ENCODE data around the gene CA5A. TPM values are rescaled to one million over a fixed set of nuclear protein-coding genes. Genes with fewer than 3 reads are reported as not detected.
"Not testable (repeated sequence)": the region's sequence is repeated elsewhere in the genome, so short reads cannot be mapped to it uniquely, and the experiment has no call there.

Gene CA5A
- total RNA-seq, 1 experiment from 2014 or later, result not detected

DNA sequence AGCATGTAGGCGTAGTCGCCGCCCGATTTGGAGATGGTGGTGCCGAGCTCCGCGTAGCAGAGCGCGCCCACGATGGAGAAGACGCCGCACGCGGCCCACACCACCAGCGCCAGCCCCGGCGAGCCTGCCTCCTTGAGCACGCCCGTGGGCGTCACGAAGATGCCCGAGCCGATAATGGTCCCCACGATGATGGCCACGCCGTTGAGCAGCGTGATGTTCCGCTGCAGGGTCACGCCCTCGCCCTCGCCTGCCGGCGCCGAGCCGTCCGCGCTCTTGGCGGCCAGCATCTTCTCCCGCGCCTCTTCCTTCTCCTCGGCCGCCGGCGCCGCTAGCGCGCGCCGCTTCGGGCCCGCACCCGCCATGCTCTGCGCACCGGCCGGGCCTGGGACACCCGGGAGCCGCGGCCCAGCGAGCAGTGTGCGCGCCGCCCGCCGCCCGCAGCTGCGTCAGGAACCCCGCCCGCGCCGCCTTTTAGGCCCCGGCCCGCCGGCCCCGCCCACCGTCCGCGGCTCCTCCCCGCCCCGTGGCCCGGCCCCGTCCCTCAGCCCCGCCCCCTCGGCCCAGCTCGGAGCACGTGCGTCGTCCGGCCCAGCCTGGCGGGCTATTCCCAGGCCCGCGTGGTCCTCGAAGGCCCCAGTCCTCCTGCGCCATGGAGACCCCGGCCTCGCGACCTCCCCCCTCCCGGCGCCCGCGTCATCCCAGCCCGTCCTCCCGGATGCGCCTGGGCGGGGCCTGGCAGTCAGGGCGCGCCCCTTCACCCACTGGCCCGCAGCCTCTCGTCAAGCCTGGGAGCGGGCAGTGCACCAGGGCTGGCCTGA, 67.1 kb downstream of the CA5A start, which contains the start of gene SLC7A5:
TSS of gene SLC7A5 (minus strand) at position 447 of the 818 bp plus-strand sequence. CDS start at position 362, 85 bp downstream.
- peak; percentile 76 for DNase-seq (ENCODE audit: low spot score)

DNA sequence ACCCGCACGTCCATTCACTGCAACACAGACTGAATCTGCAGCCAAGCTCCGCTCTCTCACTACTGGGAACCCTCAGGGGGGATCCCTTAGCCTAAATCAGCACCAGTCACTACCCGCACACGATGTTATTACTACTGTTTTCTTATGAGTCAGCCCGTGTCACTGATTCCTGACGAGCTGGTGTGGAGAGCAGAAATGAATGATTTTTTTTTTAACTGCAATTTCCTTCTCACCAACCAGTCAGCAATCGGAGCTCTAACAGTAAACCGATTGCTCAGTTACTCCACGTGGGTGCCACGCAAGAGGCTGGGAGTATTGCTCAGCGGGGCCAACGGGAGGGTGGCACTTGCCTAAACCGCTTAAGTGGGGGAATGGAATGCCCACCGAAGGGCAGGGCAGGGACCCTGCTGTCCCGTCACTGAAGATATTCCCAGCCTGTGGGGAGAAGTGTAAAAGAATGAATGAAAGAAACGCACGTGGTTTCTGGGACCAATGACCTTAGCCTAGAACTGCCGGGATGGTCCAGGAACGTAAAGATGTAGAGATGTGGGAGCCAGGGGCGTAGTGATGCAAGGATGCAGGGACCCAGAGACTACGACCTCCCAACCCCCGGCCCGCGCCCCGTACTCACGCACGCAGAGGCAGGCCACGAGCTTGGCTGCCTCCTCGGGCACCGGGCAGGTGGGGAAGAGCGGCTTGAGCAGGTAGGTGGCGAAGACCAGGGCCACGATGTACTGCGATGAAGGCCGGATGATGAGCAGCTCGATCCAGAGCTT, 67.9 kb downstream of the CA5A start:
- peak; percentile 61 for DNase-seq (ENCODE audit: low spot score)

DNA sequence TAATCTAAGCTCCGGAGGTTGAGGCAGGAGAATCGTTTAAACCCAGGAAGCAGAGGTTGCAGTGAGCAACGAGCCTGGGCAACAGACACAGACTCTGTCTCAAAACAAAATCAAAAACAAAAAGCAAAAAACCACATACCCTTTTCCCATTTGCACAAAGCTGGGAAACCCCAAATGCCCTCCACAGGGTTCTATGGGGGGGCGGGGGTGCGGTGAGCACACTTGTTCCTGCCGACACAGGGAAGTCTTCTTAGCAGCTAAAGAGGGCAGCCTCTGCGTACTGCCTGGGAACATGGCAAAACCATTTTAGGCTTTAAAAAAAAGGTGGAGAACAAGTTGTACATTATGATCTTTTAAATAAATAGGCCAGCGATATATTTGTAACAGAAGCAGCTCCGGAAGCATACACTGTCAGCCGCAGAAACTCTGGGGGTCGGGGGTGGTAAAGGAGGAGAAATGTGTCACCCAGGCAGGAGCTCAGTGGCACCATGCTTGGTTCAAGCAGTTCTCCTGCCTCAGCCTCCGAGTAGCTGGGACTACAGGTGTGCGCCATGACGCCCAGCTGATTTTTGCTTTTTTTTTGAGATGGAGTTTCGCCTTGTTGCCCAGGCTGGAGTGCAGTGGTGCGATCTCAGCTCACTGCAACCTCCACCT, 70.3 kb downstream of the CA5A start:
- not testable (repeated sequence) for DNase-seq (ENCODE audit: low spot score)

DNA sequence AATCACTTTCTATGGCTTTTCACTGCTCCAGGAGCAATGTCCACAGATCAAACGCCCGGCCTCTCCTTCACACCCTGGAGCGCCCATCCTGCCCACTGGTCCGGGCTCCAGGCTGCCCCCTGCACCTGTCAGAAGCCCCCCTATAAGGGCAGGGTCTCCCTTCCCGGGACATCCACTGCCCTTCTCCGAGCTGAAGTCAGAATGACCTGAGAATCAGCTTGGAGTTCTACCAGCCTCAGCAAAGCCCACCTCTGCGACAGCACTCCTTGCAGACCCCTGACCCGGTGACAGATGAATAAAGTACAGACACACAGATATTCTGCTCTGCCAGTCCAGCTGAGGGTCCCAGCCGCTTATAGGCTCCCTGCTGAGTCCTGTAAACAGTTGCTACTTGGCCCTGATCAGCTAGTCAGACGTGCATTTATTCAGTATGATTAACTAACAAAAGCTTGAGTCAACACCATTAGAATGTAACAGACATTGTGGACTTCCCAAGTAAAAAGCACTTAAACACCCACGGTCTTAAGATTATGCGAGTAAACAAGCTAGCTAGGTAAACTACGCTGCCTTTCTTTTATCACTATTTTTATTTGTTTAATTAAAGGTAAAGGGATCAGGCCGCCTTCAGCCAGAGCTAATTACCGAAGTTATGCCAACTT, 71.9 kb downstream of the CA5A start:
- DNase-seq (ENCODE audit: low spot score), result peak; percentile 44

DNA sequence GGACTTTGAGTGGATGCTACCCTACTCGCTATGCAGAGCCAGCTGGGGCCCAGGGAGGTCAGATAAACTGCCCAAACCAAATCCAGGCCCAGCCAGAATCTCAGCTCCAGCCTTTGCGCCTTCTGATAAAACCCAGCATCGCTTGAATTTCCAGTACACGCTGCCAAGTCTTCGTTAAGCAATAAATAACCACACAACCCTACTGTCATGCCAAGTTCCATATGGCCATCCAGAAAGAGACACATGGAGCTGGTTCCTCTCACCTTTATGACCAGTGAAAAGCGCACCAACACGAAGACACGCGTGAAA, 73.0 kb downstream of the CA5A start:
- DNase-seq (ENCODE audit: low spot score), result not testable (repeated sequence)

DNA sequence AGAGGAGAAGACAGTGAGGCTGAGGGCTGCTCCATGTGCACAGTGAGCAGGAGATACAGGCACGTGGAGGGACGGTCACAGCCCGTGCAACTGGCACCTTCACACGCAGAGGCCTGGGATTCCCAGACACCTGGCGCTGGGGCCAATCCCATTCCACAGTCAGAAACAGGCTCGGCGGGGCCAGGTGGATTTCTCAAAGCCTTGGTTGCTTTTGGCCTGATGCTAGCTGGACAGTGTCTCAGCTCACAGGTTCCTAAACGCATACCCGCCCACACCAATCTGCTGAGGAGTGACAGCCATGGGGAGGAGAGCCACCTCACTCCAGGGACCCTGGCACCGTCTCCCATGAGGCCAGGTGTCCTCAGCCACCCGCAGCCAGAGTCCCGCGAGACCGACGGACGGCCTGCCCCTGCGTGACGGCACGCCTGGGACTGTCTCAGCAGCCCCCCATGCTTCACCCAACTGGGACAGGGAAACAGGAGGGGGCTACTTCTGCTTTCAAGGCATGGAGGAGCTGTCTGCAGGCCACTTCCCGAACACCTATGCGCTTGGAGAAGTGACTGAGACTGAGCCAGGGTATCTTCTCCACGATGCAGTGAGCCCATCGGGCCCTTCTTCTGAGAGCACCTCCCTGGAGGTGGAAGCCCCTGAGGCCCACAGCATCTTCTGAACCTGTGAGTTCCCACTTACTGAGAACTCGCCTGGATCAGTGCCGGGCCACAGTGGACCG, 73.6 kb downstream of the CA5A start:
- DNase-seq (ENCODE audit: low spot score), result peak; percentile 37

DNA sequence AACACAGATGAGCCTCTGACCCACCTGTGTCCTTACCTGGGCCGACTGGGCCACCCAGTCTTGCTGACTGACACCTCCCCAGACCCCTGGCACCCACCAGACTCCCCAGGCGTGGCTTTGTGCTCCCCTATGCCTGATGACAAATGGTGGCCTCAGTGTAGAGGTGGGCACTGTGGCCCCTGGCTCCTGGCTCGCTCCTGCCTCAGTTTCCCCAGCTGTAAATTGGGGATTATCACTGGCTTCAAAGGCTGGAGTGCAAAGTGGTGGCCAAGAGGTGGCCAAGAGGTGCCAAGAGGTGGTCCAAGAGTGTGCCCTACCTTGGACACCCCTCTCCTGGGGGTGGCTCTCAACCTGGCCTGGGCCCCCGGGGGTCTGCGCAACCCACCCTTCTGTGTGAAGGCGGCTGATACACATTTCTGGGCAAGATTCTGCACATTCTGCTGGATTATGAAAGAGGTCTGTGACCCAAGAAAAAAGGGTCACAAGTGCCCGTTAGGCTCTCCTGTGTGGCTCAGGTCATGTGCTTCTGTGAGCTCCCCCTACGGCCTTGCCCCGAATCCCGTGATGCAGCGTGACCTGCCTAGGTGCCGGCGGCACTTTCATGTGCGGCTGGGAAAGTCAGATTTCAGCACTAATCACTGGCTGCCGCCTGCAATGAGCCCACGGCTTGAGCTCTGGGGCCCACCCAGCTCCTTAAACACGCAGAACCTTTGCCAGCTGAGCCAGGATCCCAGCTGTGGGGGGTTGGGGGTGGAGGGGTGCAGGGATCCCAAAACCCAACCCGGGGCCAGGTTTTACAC, 74.8 kb downstream of the CA5A start:
- not testable (repeated sequence) for DNase-seq (ENCODE audit: low spot score)

DNA sequence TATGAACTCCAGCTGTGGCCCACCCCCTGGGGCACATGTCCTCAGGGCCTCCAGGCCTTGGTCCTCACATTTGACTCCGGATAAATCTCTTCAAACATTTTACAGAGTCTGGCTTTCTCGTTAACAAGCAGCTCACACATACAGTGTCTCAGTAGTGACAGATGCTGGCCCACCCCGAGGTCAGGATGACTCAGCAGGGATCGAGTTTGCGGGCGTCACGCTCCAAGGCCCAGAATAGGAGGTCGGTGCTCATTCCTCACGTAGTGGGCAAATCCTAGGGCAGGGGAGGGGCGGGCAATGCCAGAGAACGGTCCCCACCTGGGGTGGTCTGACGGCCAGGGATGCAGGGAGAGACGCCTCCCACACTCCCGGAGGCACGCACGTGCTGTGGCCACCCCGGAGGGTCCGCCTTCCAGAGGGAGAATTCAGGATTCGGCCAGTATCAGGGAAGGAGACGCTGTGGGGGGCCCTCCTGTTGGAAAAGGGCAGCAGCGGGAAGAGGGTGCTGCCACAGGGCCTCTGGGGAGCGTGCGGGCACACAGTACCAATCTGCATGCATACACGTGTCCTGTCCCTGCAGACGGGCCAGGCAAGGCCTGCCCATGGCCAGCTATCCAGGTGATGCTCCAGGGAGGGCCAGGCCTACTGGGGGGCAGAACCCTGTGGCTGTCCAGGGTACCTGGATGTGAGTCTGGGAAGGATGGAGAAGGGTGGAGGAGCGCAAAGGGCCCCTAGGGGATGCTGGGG, 75.6 kb downstream of the CA5A start:
- peak; percentile 66 for DNase-seq (ENCODE audit: low spot score)

DNA sequence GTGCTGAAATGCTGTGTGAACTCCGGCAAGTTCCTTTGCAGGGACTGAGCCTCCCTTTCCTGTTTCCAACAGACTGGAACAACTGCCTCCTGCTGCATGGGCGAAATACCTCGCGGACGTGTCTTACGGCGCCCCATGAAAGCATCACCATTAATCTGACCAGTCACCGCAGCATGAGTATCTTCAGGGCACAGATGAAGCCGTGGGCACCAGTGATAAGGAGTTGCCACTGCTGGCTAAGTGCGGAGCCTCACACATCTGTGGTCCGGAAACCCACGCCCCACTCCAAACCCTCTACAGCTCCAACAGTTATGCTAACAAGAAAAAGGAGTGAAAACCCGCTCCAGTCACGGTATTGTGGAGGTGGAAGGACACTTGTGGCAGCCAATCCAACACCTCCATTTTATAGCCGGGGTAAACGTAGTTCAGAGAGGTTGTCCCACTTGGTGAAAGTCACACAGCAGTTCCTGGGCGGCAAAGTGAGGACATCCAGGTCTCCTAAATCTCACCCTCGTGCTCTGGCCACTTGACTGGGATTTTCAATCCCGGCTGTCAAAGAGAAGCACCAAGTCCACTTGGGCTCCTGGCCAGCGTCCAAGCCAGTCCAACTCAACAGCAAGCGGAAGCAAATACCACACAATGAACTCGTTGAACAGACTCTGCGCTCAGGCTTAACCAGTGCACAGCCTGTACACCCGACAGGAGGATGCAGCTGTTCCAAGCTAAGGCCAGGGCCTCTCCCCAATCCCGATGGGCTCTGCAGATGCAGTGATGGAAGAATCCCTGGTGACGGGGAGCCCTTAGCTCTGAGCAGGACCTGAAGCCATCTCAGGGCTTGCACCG, 78.0 kb downstream of the CA5A start:
- DNase-seq (ENCODE audit: low spot score), result peak; percentile 33

DNA sequence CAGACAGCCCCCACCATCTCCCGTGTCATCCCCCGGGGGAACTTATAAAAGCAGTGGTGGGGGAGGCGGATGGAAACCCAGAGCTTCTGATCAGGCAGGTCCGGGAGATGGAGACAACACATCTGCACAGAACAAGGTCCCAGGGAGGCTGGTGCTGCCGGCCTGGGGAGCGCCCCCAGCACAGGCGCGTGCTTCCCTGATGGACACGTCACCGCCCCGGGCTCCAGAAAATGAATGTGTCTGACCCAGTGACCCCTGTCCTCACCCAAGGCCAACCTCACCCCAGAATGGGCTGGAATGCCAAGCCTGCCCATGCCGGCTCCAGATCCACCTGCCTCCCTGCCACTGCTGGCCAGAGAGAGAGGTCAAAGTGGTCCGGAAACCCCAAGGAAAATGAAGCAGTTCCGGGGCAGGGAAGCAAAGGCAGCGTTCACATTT, 79.5 kb downstream of the CA5A start:
- DNase-seq (ENCODE audit: low spot score), result peak; percentile 42

DNA sequence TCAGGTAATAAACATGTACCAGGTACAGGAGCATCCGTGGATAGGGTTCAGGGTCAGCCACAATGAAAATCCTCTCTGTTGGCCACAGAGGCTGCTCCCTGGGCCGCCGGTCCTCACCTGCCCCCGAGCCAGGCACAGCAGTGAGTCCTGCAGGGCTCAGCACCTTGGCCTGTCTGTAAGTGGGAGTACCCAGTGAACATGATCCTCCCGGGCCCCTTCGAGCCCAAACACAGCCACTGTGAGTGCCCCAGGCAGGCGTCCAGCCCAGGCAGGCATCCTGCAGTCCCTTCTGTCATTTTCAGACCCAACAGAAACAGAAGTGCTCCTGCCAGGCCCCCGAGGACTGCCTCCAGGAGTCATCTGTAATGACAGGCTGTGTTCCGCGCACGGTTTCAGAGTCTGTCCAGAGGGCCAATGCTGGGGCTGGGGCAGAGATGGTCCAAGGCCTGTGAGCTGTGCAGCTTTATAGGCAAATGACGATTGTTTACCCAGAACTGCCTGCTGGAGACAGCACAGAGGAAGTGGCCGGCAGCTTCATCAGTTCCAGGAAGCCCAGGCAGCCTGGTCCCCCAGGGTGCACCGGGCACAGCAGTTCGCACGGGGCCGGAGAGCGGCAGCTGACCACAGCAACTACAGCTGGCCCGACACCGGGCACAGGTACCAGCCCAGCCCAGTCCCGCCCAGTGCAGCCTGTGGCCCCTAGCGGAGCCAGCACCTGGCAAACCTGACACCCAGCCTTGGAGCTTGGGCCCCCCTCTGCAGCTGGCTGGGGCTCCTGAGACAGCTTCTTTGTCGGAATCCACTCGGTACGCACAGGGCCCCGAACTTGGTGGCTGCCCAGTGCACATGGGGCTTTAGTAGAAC, 80.2 kb downstream of the CA5A start:
- peak; percentile 72 for DNase-seq (ENCODE audit: low spot score)

DNA sequence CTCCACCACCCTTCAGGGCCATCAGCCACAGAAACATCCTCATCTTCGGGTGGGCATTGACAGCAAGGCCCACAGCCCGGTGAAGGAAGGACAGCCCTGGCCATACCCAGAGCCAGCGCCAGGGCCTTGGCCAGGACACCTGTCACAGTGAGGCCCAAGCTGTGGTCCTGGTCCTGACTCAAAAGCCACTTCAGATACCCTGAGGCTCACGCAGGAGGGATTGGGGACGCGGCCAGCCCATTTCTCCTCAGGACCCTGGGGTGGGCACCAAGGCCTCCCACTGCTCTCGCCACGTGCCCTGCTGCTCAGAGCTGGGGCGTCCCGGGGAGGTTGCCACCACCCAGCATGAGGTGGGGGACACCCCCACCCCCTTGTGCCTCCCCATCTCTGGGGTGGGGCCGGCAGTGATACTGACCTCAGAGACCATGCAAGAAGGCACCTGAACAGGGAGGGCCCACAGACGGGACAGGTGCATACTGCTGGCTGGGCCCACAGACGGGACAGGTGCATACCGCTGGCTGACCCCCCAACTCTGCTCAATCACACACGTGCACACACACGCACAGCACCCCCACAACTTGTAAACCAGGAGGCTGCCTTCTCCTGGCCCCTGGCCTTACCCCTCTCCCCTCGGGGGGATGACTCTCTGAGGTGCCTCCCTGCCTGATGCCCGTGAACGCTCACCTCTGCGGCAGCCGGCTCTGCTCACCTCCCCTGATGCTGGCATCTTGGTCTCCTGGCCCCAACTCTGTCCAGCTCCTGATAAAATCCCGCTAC, 81.2 kb downstream of the CA5A start:
- no peak for DNase-seq (ENCODE audit: low spot score)

DNA sequence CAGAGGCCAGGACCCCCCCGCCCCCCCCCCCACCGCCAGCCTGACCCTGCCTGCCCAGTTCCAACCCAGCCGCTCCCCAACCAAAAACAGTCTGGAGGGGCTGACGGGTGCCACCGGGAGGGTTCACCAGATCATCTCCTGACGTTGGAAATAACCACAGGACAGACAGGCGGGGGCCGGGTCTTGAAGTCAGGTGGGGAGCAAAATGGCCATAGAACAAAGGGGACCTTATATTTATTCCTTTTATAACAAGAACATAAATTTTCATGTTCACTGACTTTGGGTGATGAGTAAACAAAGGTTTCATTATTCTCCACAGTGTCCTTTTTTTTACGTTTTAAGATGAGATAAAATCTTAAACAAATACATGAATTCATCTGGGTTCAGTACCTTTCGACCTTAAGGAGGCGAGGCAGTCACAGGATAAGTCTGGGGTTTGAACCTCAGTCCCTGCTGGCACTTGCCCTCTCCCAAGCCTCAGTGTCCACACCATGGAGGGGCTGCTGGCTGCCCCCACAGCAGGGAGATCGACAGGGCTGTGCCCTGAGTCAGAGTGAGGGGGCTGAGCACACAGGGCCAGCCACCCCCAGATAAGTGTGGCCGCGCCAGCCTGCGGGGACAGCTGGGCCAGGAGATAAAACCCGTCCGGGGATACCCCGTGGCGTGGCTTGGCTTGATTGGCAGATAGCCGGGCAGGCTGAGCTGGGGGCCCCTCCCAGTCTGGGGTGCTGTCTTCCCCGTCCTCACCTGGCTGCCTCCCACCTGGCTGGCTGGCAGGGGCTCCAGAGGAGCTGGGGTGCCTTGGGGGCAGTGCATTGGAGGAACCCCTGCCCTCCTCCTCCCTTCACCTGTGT, 82.0 kb downstream of the CA5A start:
- peak; percentile 67 for DNase-seq (ENCODE audit: low spot score)

DNA sequence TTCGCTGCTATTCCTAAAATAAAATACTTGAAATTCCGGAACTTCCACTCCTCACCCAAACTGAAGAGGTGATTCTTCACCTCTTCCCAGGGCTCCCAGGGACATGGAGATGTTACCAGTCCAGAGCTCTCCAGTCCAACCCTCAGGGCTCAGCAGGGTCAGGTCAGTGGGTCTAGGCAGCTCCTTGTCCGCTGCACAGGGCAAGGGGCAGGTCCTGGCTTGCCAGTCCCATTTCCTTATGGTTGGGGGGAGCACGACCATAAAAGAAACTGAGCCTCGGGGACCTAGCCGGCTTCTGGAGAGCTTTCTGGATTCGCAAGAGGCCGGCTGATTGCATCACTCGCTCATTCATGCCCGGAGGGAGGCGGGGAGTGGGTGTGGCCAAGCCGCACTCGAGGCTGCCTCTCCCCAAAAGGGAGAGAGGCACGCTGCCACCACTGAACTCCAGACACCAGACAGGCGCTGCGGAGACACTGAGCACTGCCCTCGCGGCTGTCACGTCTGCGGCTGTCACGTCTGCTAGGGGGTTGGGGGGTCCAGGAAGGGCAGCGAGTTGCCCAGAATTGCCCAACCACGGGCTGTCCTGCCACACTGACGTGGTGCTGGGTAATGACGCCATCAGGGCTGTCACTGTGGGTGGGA, 82.8 kb downstream of the CA5A start:
- DNase-seq (ENCODE audit: low spot score), result peak; percentile 90

DNA sequence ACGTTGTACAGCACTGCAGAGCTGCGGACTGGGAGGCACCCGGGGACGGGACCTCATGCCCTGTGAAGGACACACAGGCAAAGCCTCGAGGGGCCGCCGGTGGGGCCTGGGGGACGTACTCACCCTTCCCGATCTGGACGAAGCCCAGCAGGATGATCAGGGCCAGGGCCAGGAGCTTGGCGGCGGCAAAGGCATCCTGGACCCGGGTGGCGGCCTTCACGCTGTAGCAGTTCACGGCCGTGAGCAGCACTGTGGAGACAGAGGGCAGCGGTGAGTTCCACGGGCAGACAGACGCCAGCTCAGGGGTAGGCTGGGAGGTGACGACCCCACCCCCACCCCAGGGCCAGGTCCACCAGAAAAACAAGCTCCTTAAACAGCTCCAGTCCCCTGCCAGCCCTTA, 84.7 kb downstream of the CA5A start:
- DNase-seq (ENCODE audit: low spot score), result no peak
